H1 (cell line): ENCODE results near the gene OR12D1. TPM values are rescaled to one million over a fixed set of nuclear protein-coding genes. Genes with fewer than 3 reads are reported as not detected.

Experiments
- CTCF ChIA-PET: fragments of 300-600 bp; sonication (Branson Sonifier 250); formaldehyde crosslinking; loops from one replicate; lab custom pipeline; 2021; ENCODE audit not compliant: partially characterized antibody; lab: Charles Lee
- POLR2A ChIA-PET: fragments of 300-600 bp; sonication (Branson Sonifier 250); formaldehyde crosslinking; loops from one replicate; lab custom pipeline; 2021; ENCODE audit warnings: inconsistent platforms; ENCODE audit not compliant: partially characterized antibody; lab: Charles Lee
- DNase-seq, 2 experiments: peaks; one replicate each; pipeline versions ENCODE4 v3.0.0 to v3.0.0-alpha.2; 2010 to 2022; ENCODE audit warnings: low spot score in 2 of 2, low read depth in 1 of 2, mixed read lengths in 1 of 2
- FAIRE-seq: peaks from 2 replicates; lab custom pipeline; 2011; peaks lifted over from hg19 to GRCh38; lab: Jason Lieb, UNC
- H2AFZ ChIP-seq: 2 replicates; pipeline ENCODE4 v1.8.1; 2012; ENCODE audit warnings: low read length, inconsistent platforms
- H2AK5ac ChIP-seq: 2 replicates; pipeline ENCODE4 v1.6.1; 2013; ENCODE audit warnings: low read depth, low read length
- H2BK120ac ChIP-seq: replicated peaks from 2 replicates; pipeline ENCODE3; 2013; ENCODE audit warnings: low read depth, low read length, inconsistent platforms
- H2BK12ac ChIP-seq: 2 replicates; pipeline ENCODE4 v1.6.1; 2013; ENCODE audit warnings: low read depth, low read length
- H2BK15ac ChIP-seq: 2 replicates; pipeline ENCODE4 v1.6.1; 2013; ENCODE audit warnings: low read length
- H2BK20ac ChIP-seq: 2 replicates; pipeline ENCODE4 v1.6.1; 2013; ENCODE audit warnings: low read length
- H2BK5ac ChIP-seq: 2 replicates; pipeline ENCODE4 v1.6.1; 2013; ENCODE audit warnings: low read depth, low read length
- H3K14ac ChIP-seq: 2 replicates; pipeline ENCODE4 v1.6.1; 2013; ENCODE audit warnings: inconsistent platforms; ENCODE audit not compliant: insufficient read length
- H3K18ac ChIP-seq: 2 replicates; pipeline ENCODE4 v1.6.1; 2013; ENCODE audit warnings: low read length; ENCODE audit errors: extremely low read depth
- H3K23ac ChIP-seq: 2 replicates; pipeline ENCODE4 v1.6.1; 2013; ENCODE audit warnings: inconsistent platforms; ENCODE audit not compliant: insufficient read length
- H3K23me2 ChIP-seq: 2 replicates; pipeline ENCODE4 v1.6.1; 2013; ENCODE audit warnings: low read depth, low read length
- H3K27ac ChIP-seq: 2 replicates; pipeline ENCODE4 v1.6.1; 2011; ENCODE audit warnings: low read depth, low read length, inconsistent platforms
- H3K27me3 ChIP-seq, 4 experiments: replicated peaks in 1 of 4; 1 replicate in 1 of 4; 2 replicates in 3 of 4; pipeline versions ENCODE4 v1.6.1 to v1.8.1; 2011 to 2013; ENCODE audit warnings: low read length in 3 of 4, mild to moderate bottlenecking in 3 of 4, inconsistent platforms in 2 of 4, mixed read lengths in 2 of 4, moderate library complexity in 1 of 4; ENCODE audit not compliant: control insufficient read depth in 3 of 4, insufficient read depth in 3 of 4; ENCODE audit errors: extremely low read depth in 1 of 4
- H3K36me3 ChIP-seq, 4 experiments: 2 replicates each; pipeline versions ENCODE4 v1.6.1 to v1.8.1; 2011 to 2013; ENCODE audit warnings: mild to moderate bottlenecking in 4 of 4, low read length in 3 of 4, moderate library complexity in 2 of 4, control low read depth in 1 of 4, inconsistent platforms in 1 of 4; ENCODE audit not compliant: insufficient read depth in 4 of 4, control insufficient read depth in 2 of 4
- H3K4ac ChIP-seq: replicated peaks from 2 replicates; pipeline ENCODE3; 2013; ENCODE audit warnings: low read length, low read depth, mixed read lengths, inconsistent platforms; ENCODE audit not compliant: insufficient read length
- H3K4me1 ChIP-seq, 4 experiments: replicated peaks in 1 of 4; 1 replicate in 1 of 4; 2 replicates in 3 of 4; pipeline versions ENCODE4 v1.6.1 to v1.8.1; 2011 to 2013; ENCODE audit warnings: low read length in 3 of 4, inconsistent platforms in 2 of 4, mixed read lengths in 1 of 4; ENCODE audit not compliant: insufficient read depth in 4 of 4, control insufficient read depth in 3 of 4
- H3K4me2 ChIP-seq, 2 experiments: 2 replicates each; pipeline versions ENCODE4 v1.6.1 to v1.8.1; 2011 to 2013; ENCODE audit warnings: low read depth in 2 of 2, low read length in 2 of 2, control low read depth in 1 of 2, inconsistent platforms in 1 of 2, mild to moderate bottlenecking in 1 of 2; ENCODE audit not compliant: insufficient read depth in 1 of 2
- H3K4me3 ChIP-seq, 4 experiments: fragments of 200-600, 300-600 bp in 1 of 4; sonication (generic), shearing (Covaris generic), sonication (Bioruptor Twin) in 1 of 4; 2 replicates each; pipeline versions ENCODE4 v1.5.1 to v1.8.1; 2011 to 2016; ENCODE audit warnings: low read length in 4 of 4, low read depth in 3 of 4, control low read depth in 2 of 4, inconsistent platforms in 2 of 4, mild to moderate bottlenecking in 2 of 4, mixed read lengths in 1 of 4, moderate library complexity in 1 of 4; ENCODE audit not compliant: insufficient read depth in 2 of 4; ENCODE audit errors: extremely low read depth in 1 of 4
- H3K56ac ChIP-seq: replicated peaks from 2 replicates; pipeline ENCODE3; 2013; ENCODE audit warnings: low read depth, mild to moderate bottlenecking, mixed read lengths, low read length, inconsistent platforms; ENCODE audit not compliant: insufficient read length
- H3K79me1 ChIP-seq: 2 replicates; pipeline ENCODE4 v1.6.1; 2013; ENCODE audit warnings: low read depth, low read length, control low read depth
- H3K79me2 ChIP-seq, 2 experiments: 2 replicates each; pipeline versions ENCODE4 v1.6.1 to v1.8.1; 2012 to 2013; ENCODE audit warnings: low read length in 2 of 2, mild to moderate bottlenecking in 2 of 2, inconsistent platforms in 1 of 2; ENCODE audit not compliant: insufficient read depth in 2 of 2, control insufficient read depth in 1 of 2
- H3K9ac ChIP-seq, 4 experiments: replicated peaks in 1 of 4; 1 replicate in 1 of 4; 2 replicates in 3 of 4; pipeline versions ENCODE4 v1.6.1 to v1.8.1; 2011 to 2013; ENCODE audit warnings: low read depth in 3 of 4, low read length in 3 of 4, control low read depth in 2 of 4, mild to moderate bottlenecking in 2 of 4, moderate library complexity in 2 of 4, inconsistent platforms in 1 of 4; ENCODE audit errors: extremely low read depth in 1 of 4
- H3K9me3 ChIP-seq, 2 experiments: 2 replicates each; pipeline versions ENCODE4 v1.6.1 to v1.8.1; 2012 to 2013; ENCODE audit warnings: mild to moderate bottlenecking in 2 of 2, moderate library complexity in 2 of 2, control low read depth in 1 of 2, inconsistent platforms in 1 of 2, low read depth in 1 of 2, low read length in 1 of 2, mixed read lengths in 1 of 2; ENCODE audit not compliant: insufficient read depth in 2 of 2
- H4K20me1 ChIP-seq, 2 experiments: replicated peaks in 1 of 2; 2 replicates each; pipeline versions ENCODE3 to v1.8.1; 2011 to 2013; ENCODE audit warnings: inconsistent platforms in 2 of 2, low read length in 2 of 2, mild to moderate bottlenecking in 1 of 2; ENCODE audit not compliant: insufficient read depth in 2 of 2, control insufficient read depth in 1 of 2
- H4K5ac ChIP-seq: 2 replicates; pipeline ENCODE4 v1.6.1; 2013; ENCODE audit warnings: low read length, low read depth, mixed read lengths, inconsistent platforms; ENCODE audit not compliant: insufficient read length
- H4K8ac ChIP-seq: 2 replicates; pipeline ENCODE4 v1.8.0; 2013; ENCODE audit warnings: mild to moderate bottlenecking, moderate library complexity, low read length, inconsistent platforms; ENCODE audit not compliant: insufficient read depth; ENCODE audit errors: extremely low read depth
- H4K91ac ChIP-seq: replicated peaks from 2 replicates; pipeline ENCODE3; 2013; ENCODE audit warnings: low read length, mixed read lengths, inconsistent platforms; ENCODE audit not compliant: insufficient read length
- CHD2 ChIP-seq: IDR thresholded peaks from 2 replicates; pipeline ENCODE4 v1.6.1; 2012; ENCODE audit warnings: low read length, improper control_type of control experiment
- KDM1A ChIP-seq: fragments of 200-600, 300-600 bp; sonication (generic); IDR thresholded peaks from 2 replicates; pipeline ENCODE4 v1.7.1; 2016; ENCODE audit warnings: mild to moderate bottlenecking, low read length, borderline replicate concordance
- NRF1 ChIP-seq: IDR thresholded peaks from 2 replicates; pipeline ENCODE4 v1.6.1; 2011; ENCODE audit warnings: mild to moderate bottlenecking, low read depth, low read length, improper control_type of control experiment
- POLR2AphosphoS5 ChIP-seq: IDR thresholded peaks from 2 replicates; pipeline ENCODE4 v1.6.1; 2011; ENCODE audit warnings: low read depth, low read length
- POU5F1 ChIP-seq: IDR thresholded peaks from 2 replicates; pipeline ENCODE4 v1.6.1; 2011; ENCODE audit warnings: low read depth, mild to moderate bottlenecking, low read length, moderate library complexity
- YY1 ChIP-seq: IDR thresholded peaks from 2 replicates; pipeline ENCODE4 v1.6.1; 2011; ENCODE audit warnings: low read depth, mild to moderate bottlenecking, low read length
- WGBS, 2 experiments: shearing (Covaris generic) in 1 of 2; methylation state at CpG; one replicate each; pipeline versions ENCODE4 v1.1.6 to v1.1.7; 2013 to 2015; ENCODE audit warnings: low lambda C conversion rate in 2 of 2, mixed read lengths in 2 of 2, inconsistent platforms in 1 of 2, low coverage in 1 of 2, missing lambda C conversion rate in 1 of 2; ENCODE audit not compliant: insufficient replicate concordance in 2 of 2, insufficient coverage in 1 of 2, insufficient read length in 1 of 2; ENCODE audit errors: extremely low coverage in 1 of 2, missing lambda C conversion rate in 1 of 2; 5-methylcytosine and 5-hydroxymethylcytosine counted together
- polyA plus RNA-seq, 7 experiments: library from polyadenylated mRNA; depleted of rRNA in 3 of 7; stranded (reverse) in 5 of 7; unstranded in 2 of 7; fragments of >200 nt in 5 of 7; fragments of 200-250 nt in 2 of 7; gene quantifications; 1 replicate in 5 of 7; 2 replicates in 1 of 7; 4 replicates in 1 of 7; pipeline versions ENCODE4 v1.2.1 to v1.2.3, GENCODE V29; 2011 to 2013; ENCODE audit warnings: missing spikeins in 2 of 7, mixed read lengths in 2 of 7
- total RNA-seq: library from RNA; stranded (reverse); fragmentation: NEBNext Ultra II Directional; extraction: Animal tissue kit (Norgen Biotek cat#: 25700); gene quantifications from 2 replicates; pipeline ENCODE4 v1.2.1, GENCODE V29; 2021

OR12D1 gene
- total and polyA plus RNA-seq, 2 of the 8 experiments (the other 6 are each of a cell fraction or from before 2014, with no cell fraction given) = not detected

GRCh38 chr6:29403801-29404200 is 10.9 kb upstream of the OR12D1 start:
- CTCF ChIA-PET = no interaction called here

More at GRCh38 chr6:29403801-29404200, 10.9 kb upstream of the OR12D1 start:
- Histone ChIP-seq H2BK5ac (no peak overlapping the region), H2AK5ac (no peak overlapping the region), H3K23me2 (no peaks in the 10 kb centered on the region), H3K36me3 (no peaks in the 10 kb centered on the region), H3K9me3 (no peaks in the 10 kb centered on the region), H3K56ac (no peak overlapping the region), H4K20me1 (no peaks in the 10 kb centered on the region), H3K27me3 (peaks cover 0 to 1% (median 0%) of the 10 kb centered on the region in 4 experiments; a peak in 1 of 7 replicates), H2BK15ac (no peak overlapping the region), H4K91ac (no peak overlapping the region), H3K18ac (no peak overlapping the region), H4K8ac (no peak overlapping the region), H3K4me2 (no peak overlapping the region), H2BK20ac (no peak overlapping the region), H3K14ac (no peak overlapping the region), H3K27ac (no peak overlapping the region), H3K79me1 (no peaks in the 10 kb centered on the region), H2BK120ac (no peak overlapping the region), H3K79me2 (no peaks in the 10 kb centered on the region), H3K9ac (no peak overlapping the region), H3K4me1 (no peaks in the 10 kb centered on the region), H3K4me3 (no peak overlapping the region), H3K4ac (no peak overlapping the region), H2BK12ac (no peak overlapping the region), H3K23ac (no peak overlapping the region), H2AFZ (no peak overlapping the region), H4K5ac (no peak overlapping the region)
- POLR2A ChIA-PET = no interaction called here
- FAIRE-seq = no peak
- 48% methylated on average over 1 of the region's 1 CpG; no CpG with 5 or more reads in 1 of the 2 experiments for WGBS, 2 experiments
- DNase-seq = no peak
- TF ChIP-seq YY1 = no peak
- no peak for TF ChIP-seq NRF1
- TF ChIP-seq CHD2 = no peak
- no peak for TF ChIP-seq POU5F1
- TF ChIP-seq POLR2AphosphoS5 = no peak
- TF ChIP-seq KDM1A = no peak
